HPDE6-E6E7 (cell line): ENCODE measurements around the gene TMEM91.

ENCODE experiments used
- DNase-seq: peaks from one replicate; pipeline ENCODE4 v3.0.0; 2011; ENCODE audit warnings: missing footprints; ENCODE audit errors: extremely low spot score

The TMEM91 gene

DNA sequence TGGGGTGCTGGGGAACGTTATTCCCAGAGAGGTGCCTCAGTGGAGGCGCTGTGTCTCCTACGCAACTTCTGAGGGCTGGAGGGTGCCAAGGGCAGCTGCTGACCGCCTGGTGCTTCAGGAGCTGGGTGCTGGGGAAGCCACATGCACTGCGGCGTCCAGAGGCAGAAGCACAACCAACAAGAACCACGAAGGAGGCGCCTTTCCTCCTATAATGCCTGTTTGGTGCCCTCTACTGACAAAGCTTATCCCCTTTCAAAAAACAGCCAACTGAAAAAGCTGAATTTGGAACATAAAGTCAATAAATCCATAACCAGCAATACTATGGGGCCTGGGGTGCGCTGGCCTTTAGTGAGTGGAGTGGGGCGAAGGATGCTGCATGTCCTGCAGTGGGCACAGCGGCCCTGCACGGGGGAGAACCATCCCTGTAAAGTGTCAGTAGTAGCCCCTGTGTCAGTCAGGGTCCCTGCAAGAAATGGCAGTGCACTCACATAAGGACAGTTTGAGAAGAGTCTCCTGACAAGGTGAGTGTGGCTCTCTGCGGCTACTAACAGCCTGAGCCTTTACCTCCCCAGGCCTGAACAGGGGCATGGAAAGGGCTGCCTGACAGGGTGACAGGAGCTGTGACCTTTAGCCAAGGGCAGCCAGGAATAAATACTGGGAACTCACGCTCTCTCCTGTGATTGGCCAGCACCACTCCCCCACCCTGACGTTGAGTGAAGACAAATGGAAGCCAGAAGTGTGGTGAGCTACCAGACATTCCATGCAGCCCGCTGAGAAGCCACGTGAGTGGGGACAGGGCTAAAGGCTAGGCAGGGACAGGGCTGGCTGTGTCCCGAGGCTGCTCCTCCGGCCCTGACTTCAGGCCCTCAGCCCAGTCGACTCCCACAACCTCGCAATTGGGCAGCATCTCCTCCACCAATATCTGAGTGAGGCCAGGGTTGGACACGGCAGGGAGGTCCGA lies 55.4 kb downstream of the TMEM91 start:
- no peak for DNase-seq

DNA sequence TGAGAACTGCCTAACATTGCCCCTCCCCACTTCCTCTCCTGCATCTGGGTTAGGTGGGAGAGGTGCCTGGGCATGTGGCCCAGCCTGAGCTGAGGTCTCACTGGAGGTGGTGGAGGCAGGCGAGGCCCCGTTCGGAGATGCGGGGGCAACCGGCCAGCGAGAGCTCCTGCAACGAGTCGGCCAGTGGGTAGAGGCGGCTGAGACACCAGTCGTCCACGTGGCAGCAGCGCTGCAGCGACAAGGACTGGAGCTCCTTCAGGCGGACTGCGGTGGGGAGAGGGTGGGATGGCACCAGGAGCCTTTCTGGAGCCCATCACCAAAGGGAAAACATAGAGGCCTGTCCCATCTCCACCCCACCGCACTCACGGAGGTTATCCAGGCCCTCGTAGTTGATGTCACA lies 56.8 kb downstream of the TMEM91 start:
- no peak for DNase-seq
